Spleen (tissue), 11 donors: ENCODE data around the gene MRPS22. TPM values are rescaled to one million over a fixed set of nuclear protein-coding genes. Genes with fewer than 3 reads are reported as not detected.
A peak's percentile ranks its signal among the peaks of the same experiment; 100 is the strongest.

Source experiments
- DNase-seq: peaks from one replicate; pipeline ENCODE4 v3.0.0-alpha.2; 2020
- H3K27ac ChIP-seq, 8 donors: fragments of 200-600 bp; sonication (generic) in 7 of 8; 1 replicate in 4 of 8; 2 replicates in 4 of 8; pipeline versions ENCODE4 v1.5.0 to v1.8.0; 2016 to 2021; ENCODE audit warnings: inconsistent platforms in 4 of 8, mild to moderate bottlenecking in 4 of 8, moderate library complexity in 1 of 8
- H3K27me3 ChIP-seq, 7 donors: fragments of 200-600 bp; sonication (generic) in 6 of 7; replicated peaks in 1 of 7; 1 replicate in 4 of 7; 2 replicates in 3 of 7; pipeline versions ENCODE4 v1.5.0 to v1.8.0; 2016 to 2021; ENCODE audit warnings: inconsistent platforms in 3 of 7, mild to moderate bottlenecking in 1 of 7
- H3K36me3 ChIP-seq, 6 donors: fragments of 200-600 bp; sonication (generic) in 5 of 6; 1 replicate in 4 of 6; 2 replicates in 2 of 6; pipeline versions ENCODE4 v1.5.0 to v1.8.0; 2016 to 2021; ENCODE audit warnings: inconsistent platforms in 2 of 6
- H3K4me1 ChIP-seq, 6 donors: fragments of 200-600 bp; sonication (generic) in 5 of 6; 1 replicate in 3 of 6; 2 replicates in 3 of 6; pipeline versions ENCODE4 v1.5.0 to v1.8.0; 2016 to 2021; ENCODE audit warnings: inconsistent platforms in 3 of 6
- H3K4me3 ChIP-seq, 8 donors: fragments of 200-600 bp; sonication (generic) in 7 of 8; 1 replicate in 4 of 8; 2 replicates in 4 of 8; pipeline versions ENCODE4 v1.5.0 to v1.8.0; 2016 to 2021; ENCODE audit warnings: inconsistent platforms in 4 of 8, mild to moderate bottlenecking in 4 of 8, moderate library complexity in 2 of 8
- H3K9me3 ChIP-seq, 8 donors: fragments of 200-600 bp; sonication (generic) in 7 of 8; 1 replicate in 4 of 8; 2 replicates in 4 of 8; pipeline versions ENCODE4 v1.5.0 to v1.8.0; 2016 to 2021; ENCODE audit warnings: inconsistent platforms in 4 of 8
- CTCF ChIP-seq, 11 experiments: fragments of 200-600 bp in 7 of 11; fragments of 450-650 bp in 4 of 11; sonication (generic) in 4 of 11; IDR thresholded peaks in 8 of 11; conservative IDR thresholded peaks in 3 of 11; 1 replicate in 7 of 11; 2 replicates in 4 of 11; pipeline versions ENCODE4 v1.4.0 to v1.8.0; 2016 to 2021; ENCODE audit warnings: antibody characterized with exemption in 11 of 11, inconsistent platforms in 4 of 11, mild to moderate bottlenecking in 1 of 11
- POLR2A ChIP-seq, 3 donors: fragments of 450-650 bp; IDR thresholded peaks; one replicate each; pipeline ENCODE4 v1.5.1; 2017; ENCODE audit warnings: antibody characterized with exemption in 3 of 3, mild to moderate bottlenecking in 1 of 3
- POLR2AphosphoS5 ChIP-seq, 3 donors: sonication (generic); formaldehyde crosslinking; IDR thresholded peaks; one replicate each; pipeline ENCODE4 v1.5.1; 2017; ENCODE audit warnings: antibody characterized with exemption in 3 of 3
- WGBS, 5 donors: extraction: QIAGEN DNeasy Blood & Tissue Kit in 3 of 5; methylation state at CpG; one replicate each; pipeline versions ENCODE4 v1.1.5 to v1.1.7; 2013 to 2018; 5-methylcytosine and 5-hydroxymethylcytosine counted together
- intact Hi-C: fragments of 100-400 bp; cut with DNase I; formaldehyde crosslinking; loops from one replicate; pipeline ENCODE4 v1.15.0; 2023; ENCODE audit warnings: low total_unique reads
- polyA plus RNA-seq, 3 donors: library from polyadenylated mRNA; stranded (reverse); fragments of 200-250 nt; gene quantifications; one replicate each; pipeline ENCODE4 v1.2.1, GENCODE V29; 2013
- total RNA-seq, 7 donors: library from RNA; depleted of rRNA in 3 of 7; stranded (reverse); fragments of >200 nt in 3 of 7; fragmentation: NEBNext Ultra II Directional in 4 of 7; extraction: Animal tissue kit (Norgen Biotek cat#: 25700) in 4 of 7; gene quantifications; one replicate each; pipeline versions ENCODE4 v1.1.0 to v1.2.1, GENCODE V29; 2016 to 2021
- donor health status: healthy with polysubstance abuse.
- donor health status: DM: no; HTN: no; CAD: no; lungs with moderate emphysema.
- donor health status: DM: no; HTN: no; CAD: no.
- donor health status: Bipolar disorder and iron deficiency.
- donor health status: healthy.
- donor health status: DM: no; HTN: no; CAD: no.
- donor health status: DM: yes; HTN: yes; CAD: no.

MRPS22 gene
- total and polyA plus RNA-seq, 10 donors: 24.8 to 53.2 (median 30.9) TPM

GRCh38 chr3:139318826-139319225 lies 25.0 kb upstream of the MRPS22 start:
- no peaks in the 10 kb centered on the region for H3K9me3 ChIP-seq
- peaks cover 0 to 45% (median 3%) of the 10 kb centered on the region in 7 donors for H3K27me3 ChIP-seq
- TF ChIP-seq CTCF (IDR thresholded peaks at IDR 0.05 in 8 of 11, conservative IDR thresholded peaks at IDR 0.05 in 3 of 11) (no peak), POLR2AphosphoS5 (IDR thresholded peaks at IDR 0.05) (no peak), POLR2A (IDR thresholded peaks at IDR 0.05) (no peak)
- no peak overlapping the region for H3K27ac ChIP-seq
- intact Hi-C loops: no loop called here
- no peak for DNase-seq
- no peak overlapping the region for H3K4me3 ChIP-seq
- H3K36me3 ChIP-seq: no peaks in the 10 kb centered on the region
- H3K4me1 ChIP-seq: no peaks in the 10 kb centered on the region
- WGBS, 5 donors: 78 to 86% (median 80%) methylated on average over 6 of the region's 6 CpGs

GRCh38 chr3:139319428-139320402 lies 24.1 kb upstream of the MRPS22 start:
- no peak for DNase-seq
- H3K4me1 ChIP-seq: no peaks in the 10 kb centered on the region
- no peaks in the 10 kb centered on the region for H3K36me3 ChIP-seq
- intact Hi-C loops: loop anchor here (10.0 kb wide), 1 partner anchor 395 kb away; no protein-coding TSS in a partner anchor
- no peak overlapping the region for H3K27ac ChIP-seq
- peaks cover 0 to 40% (median 3%) of the 10 kb centered on the region in 7 donors for H3K27me3 ChIP-seq
- no peak overlapping the region for H3K4me3 ChIP-seq
- TF ChIP-seq POLR2A (IDR thresholded peaks at IDR 0.05): no peak
- TF ChIP-seq POLR2AphosphoS5 (IDR thresholded peaks at IDR 0.05): no peak
- TF ChIP-seq CTCF (IDR thresholded peaks at IDR 0.05 in 8 of 11, conservative IDR thresholded peaks at IDR 0.05 in 3 of 11): peak in 1 of 11 experiments; percentile 15
- 49 to 80% (median 71%) methylated on average over 10 of the region's 10 CpGs for WGBS, 5 donors
- no peaks in the 10 kb centered on the region for H3K9me3 ChIP-seq

GRCh38 chr3:139320551-139321309 lies 23.1 kb upstream of the MRPS22 start:
- no peaks in the 10 kb centered on the region for H3K4me1 ChIP-seq
- intact Hi-C loops: loop anchor here (10.0 kb wide), 1 partner anchor 396 kb away; no protein-coding TSS in a partner anchor
- H3K36me3 ChIP-seq: no peaks in the 10 kb centered on the region
- H3K27ac ChIP-seq: no peak overlapping the region
- H3K4me3 ChIP-seq: no peak overlapping the region
- WGBS, 5 donors: 76 to 82% (median 79%) methylated on average over 6 to 8 of the region's 8 CpGs
- no peak for TF ChIP-seq POLR2A (IDR thresholded peaks at IDR 0.05)
- no peak for TF ChIP-seq POLR2AphosphoS5 (IDR thresholded peaks at IDR 0.05)
- TF ChIP-seq CTCF (IDR thresholded peaks at IDR 0.05 in 8 of 11, conservative IDR thresholded peaks at IDR 0.05 in 3 of 11): no peak
- peaks cover 0 to 38% (median 3%) of the 10 kb centered on the region in 7 donors for H3K27me3 ChIP-seq
- no peaks in the 10 kb centered on the region for H3K9me3 ChIP-seq
- no peak for DNase-seq
